ENCODE data around the gene SYDE1.
"Not testable (repeated sequence)": the region's sequence is repeated elsewhere in the genome, so short reads cannot be mapped to it uniquely, and the experiment has no call there.

The SYDE1 gene, protein sequence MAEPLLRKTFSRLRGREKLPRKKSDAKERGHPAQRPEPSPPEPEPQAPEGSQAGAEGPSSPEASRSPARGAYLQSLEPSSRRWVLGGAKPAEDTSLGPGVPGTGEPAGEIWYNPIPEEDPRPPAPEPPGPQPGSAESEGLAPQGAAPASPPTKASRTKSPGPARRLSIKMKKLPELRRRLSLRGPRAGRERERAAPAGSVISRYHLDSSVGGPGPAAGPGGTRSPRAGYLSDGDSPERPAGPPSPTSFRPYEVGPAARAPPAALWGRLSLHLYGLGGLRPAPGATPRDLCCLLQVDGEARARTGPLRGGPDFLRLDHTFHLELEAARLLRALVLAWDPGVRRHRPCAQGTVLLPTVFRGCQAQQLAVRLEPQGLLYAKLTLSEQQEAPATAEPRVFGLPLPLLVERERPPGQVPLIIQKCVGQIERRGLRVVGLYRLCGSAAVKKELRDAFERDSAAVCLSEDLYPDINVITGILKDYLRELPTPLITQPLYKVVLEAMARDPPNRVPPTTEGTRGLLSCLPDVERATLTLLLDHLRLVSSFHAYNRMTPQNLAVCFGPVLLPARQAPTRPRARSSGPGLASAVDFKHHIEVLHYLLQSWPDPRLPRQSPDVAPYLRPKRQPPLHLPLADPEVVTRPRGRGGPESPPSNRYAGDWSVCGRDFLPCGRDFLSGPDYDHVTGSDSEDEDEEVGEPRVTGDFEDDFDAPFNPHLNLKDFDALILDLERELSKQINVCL

GRCh38 chr19:15107061-15108010, at the start of gene SYDE1:
TSS of gene SYDE1 (plus strand) at chr19:15107401. CDS start at chr19:15107434, 33 bp downstream.
- no peak for DNase-seq

- no peak for DNase-seq
These were observed 45.2 kb upstream of the SYDE1 start for GRCh38 chr19:15062036-15062435.

DNA sequence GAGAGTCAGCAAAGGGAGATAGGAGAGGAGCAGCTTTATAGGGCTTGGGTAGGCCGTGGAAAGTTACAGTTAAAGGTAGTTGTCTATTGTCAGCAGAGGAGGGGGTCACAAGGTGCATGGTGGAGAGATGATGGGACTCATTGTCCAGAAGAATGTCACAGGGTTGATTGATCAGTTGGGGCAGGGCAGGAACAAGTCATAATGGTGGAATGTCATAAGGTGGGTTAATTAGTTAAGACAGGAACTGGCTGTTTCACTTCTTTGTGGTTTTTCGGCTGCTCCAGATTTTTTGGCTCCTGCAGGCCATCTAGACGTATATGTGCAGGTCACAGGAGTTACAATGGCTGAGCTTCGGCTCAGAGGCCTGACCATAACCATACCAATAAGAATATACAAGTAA, 36.8 kb upstream of the SYDE1 start:
- DNase-seq = not testable (repeated sequence)

DNA sequence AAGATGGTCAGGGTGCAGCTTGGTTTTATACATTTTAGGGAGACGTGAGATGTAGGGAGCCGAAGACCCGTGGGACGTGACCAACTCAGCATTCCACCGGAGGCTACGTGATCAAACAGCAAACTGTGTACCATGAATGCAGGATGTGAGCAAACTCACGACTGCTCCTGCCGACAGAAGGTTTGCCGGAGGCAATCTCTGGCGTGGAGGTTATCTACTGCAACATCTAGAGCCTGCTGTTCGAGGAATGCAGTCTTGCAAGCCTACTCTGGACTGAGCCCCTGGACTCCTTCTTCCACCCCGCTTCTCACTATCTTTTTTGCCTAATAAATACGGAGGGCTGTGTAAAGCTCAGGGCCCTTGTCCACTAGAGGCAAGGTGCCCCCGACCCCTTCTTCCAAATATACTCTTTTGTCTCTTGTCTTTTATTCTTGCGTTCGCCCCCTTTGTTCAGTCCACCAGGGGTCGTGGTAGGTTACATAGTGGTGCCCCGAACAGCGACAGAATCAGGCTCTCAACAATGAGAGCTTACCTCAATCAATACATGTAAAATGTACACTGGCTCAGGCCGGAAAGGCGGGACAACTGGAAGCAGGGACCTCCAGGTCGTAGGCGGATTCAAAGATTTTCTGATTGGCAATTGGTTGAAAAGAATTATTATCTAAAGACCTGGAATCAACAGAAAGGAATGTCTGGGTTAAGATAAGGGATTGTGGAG, 34.1 kb upstream of the SYDE1 start:
- no peak for DNase-seq

- DNase-seq = no peak
These were observed 32.8 kb upstream of the SYDE1 start for GRCh38 chr19:15074371-15074770.

DNA sequence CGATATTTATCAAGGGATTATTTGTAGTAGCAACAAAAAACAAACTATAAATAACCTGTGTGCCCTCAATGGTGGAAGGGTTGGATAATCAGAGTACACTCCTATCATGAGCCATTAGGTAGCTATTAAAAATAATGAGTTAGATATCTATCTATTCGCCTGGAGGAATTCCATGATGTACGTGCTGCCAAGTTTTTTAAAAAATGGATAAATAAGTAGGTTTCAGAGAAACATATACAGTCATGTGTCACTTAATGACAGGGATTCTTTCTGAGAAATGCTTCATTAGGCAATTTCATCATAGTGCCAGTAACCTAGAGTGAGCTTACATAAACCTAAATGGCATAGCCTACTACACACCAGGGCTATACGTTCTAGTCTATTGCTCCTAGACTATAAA, 31.4 kb upstream of the SYDE1 start:
- no peak for DNase-seq

- DNase-seq = not testable (repeated sequence)
These were observed 27.2 kb upstream of the SYDE1 start for GRCh38 chr19:15080002-15080401.

DNA sequence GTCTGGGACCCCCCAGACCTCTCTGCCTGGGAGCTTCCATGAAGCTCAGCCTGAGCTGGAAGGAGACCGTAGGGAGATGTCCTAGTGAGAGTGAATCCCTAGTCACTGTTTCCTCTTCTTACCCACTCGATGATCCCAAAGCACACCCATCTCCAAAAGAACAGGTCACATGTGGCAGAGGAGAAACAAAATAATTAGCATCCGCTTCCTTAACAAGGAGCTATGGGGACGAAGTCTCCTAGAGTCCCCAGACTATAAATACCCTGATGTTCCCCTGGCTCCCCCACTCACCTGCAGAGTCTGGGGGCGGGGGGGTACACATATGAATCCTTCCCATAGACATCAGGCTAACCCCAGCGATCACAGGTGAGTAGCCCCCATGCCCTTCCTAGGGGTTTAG, 25.3 kb upstream of the SYDE1 start, which contains the start of gene OR1I1:
Gene OR1I1 (plus strand): TSS at position 301 of the 400 bp plus-strand sequence. CDS start 4,855 bp downstream, outside the sequence.
- no peak for DNase-seq

GRCh38 chr19:15087182-15087581, 20.0 kb upstream of the SYDE1 start:
- no peak for DNase-seq

DNA sequence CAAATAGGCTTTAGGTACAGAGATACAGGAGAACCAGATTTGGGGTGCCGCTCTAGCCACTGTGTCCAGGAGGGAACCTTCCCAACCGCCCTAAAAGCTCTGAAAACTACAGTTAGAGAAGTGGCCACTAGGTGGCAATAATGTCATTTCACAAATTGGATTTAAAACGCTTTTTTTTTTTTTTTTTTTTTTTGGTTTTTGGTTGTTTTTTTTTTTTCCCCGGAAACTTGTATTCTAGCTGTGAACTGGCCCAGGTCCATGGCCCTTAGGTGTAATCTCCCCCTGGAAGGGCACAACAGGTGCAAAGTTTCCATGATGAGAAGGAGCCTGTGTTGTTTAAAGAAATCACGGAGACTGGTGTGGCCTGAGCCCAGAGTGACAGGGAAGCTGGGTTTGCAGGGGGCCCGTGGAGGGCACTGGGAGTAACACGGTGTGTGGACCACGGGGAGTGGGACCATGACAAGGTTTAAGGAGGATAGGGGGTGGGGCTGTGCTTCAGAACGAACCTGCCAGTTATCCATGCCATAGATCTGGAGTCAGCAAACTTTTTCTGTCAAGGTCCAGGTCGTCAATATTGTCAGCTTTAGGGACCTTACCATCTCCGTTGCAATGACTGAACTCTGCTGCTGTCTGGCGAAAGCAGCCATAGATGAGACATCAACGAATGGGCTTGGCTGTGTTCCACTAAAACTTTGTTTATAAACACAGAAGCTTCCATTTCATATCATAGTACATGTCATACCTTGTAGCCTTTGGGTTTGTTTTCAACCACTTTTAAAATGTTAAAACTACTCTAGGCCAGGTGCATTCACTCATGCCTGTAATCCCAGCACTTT, 15.1 kb upstream of the SYDE1 start:
- peak; percentile 27 to 62 for DNase-seq

DNA sequence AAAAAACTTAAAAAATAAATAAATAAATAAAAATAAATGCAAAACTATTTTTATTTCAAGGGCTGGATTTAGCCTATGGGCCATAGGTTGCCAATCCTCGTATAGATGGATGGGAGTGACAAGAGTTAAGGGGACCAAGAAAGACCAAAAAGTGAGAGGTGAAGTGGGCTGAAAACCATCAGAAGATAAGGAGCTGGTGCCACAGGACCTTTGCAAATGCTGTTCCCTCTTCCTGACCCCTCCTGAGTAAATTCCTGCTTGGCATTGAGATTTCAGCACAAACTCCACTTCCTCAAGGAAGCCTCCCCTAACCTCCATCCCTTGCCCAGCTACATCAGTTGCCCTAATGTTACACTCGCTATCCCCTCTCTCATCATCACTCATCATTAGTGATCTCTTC, 14.2 kb upstream of the SYDE1 start:
- no peak for DNase-seq

DNA sequence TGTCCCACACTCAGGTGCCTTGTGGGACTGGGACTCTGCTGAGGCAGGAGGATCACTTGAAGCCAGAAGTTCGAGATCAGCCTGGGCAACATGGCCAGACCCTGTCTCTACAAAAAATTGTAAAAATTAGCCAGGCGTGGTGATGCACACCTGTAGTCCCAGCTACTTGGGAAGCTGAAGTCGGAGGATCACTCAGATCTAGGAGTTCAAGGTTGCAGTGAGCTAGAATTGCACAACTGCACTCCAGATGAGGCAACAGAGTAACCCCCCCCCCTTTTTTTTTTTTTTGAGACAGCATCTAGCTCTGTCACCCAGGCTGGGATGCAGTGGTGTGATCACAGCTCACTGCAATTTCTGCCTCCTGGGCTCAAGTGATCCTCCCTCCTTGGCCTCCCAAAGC, 11.0 kb upstream of the SYDE1 start:
- no peak for DNase-seq

GRCh38 chr19:15097980-15098379, 9.2 kb upstream of the SYDE1 start:
- not testable (repeated sequence) for DNase-seq

- DNase-seq = no peak
These were observed 8.7 kb upstream of the SYDE1 start for GRCh38 chr19:15098460-15098859.

DNA sequence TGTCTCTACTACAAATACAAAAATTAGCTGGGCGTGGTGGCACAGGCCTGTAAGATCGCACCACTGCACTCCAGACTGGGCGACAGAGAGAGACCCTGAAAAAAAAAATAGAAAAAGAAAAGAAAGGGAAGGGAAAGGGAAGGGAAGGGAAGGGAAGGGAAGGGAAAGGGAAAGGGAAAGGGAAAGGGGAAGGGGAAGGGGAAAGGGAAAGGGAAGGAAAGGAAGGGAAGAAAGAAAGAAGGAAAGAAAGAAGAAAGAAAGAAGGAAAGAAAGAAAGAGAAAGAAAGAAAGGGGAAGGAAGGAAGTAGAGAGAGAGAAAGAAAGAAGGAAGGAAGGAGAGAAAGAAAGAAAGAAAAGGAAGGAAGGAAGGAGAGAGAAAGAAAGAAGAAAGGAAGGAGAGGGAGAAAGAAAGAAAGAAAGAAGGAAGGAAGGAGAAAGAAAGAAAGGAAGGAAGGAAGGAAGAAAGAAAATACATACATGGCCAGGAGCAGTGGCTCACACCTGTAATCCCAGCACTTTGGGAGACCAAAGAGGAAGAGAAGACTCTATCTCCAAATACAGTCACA, 8.1 kb upstream of the SYDE1 start:
- no peak for DNase-seq

DNA sequence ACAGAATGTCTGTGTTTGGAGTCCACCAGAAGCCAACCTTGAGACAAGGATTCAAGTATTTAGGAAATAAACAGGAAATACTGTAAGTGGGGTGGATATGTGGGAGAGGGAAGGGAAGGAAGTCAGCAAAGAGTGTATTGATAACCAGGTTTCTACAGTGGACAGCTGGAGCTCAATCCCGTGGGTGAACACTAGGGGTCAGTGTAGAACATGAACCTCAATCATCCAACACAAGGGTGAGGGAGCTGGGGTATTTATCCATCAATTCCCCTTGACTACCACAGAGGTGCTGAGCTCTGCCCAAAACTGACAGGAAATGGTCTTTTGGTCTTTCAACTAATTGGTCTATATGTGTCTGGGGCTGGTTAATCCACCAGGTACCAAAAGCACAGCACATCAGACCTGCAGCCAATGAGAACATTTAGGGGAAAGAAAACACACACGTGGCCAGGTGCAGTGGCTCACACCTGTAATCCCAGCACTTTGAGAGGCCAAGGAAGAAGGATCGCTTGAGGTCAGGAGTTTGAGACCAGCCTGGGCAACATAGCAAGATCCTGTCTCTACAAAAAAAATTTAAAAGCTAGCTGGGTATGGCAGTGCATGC, 5.6 kb upstream of the SYDE1 start:
- DNase-seq = peak; percentile 19 to 24

DNA sequence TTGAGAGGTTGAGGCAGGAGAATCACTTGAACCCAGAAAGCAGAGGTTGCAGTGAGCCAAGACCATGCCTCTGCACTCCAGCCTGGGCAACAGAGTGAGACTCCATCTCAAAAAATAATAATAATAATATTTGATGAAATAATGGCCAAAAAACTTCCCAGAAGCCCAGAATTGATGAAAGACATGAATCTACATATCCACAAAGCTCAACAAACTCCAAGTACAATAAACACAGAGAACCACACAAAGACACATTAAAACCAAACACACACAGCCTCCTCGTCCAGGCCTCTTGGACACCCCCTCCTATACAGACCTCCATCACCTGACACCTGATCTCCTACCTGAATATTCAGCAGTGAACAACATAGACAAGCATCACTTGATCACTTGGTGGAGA, 3.2 kb upstream of the SYDE1 start:
- DNase-seq = no peak

GRCh38 chr19:15104411-15104810, 2.8 kb upstream of the SYDE1 start:
- DNase-seq = no peak

DNA sequence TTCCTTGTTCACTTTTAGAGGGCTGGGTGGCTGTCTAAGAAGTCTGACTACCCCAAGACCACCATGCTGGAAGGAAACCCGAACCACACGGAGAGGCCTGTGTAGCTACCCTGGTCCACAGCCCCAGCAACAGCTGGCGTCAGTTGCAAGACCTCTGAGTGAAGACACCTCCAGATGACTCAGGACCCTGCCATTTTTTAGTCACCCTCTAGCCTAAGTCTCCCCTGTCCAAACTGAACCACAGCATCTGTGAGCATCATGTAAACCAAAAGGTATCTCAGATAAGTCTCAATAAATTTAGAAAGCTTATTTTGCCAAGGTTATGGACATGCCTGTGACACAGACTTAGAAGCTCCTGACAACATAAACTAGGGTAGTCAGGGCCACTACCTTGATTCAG, 2.2 kb upstream of the SYDE1 start:
- no peak for DNase-seq

DNA sequence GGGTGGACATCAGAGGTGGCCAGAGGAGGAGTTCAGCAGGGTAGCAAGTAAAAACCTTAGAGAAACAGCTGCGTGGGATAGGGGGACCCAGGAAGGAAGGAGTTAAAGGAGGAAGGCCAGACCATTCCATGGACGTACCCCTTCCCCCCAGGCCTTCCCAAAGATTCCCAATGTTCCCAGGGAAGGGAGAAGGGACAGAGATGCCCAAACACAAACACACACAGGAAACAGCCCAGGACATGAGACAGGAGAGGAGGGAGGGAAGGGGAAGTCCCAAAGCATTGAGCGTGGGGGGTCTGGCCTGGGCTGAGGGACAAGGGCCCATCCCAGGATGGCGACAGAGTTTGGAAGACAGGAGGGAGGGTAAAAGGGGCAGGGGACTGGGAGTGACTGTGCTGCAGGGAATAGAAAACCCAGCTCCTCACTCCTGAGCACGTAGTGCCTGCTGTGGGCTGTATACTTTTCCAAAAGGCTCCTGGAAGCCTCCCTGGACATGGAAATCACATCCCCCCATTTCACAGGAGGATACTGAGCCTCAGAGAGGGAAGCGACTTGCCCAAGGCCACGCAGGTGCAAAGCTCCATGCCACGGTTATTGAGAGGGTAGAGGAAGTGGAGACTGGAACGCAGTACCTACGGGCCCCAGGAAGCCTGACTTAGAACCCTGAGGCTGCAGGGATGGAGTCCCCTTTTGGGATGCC, 1.1 kb downstream of the SYDE1 start:
- no peak for DNase-seq
